ENCODE results near the gene WFS1.
A peak's percentile ranks its signal among the peaks of the same experiment; 100 is the strongest.

- TF ChIP-seq CTCF (IDR thresholded peaks at IDR 0.05) = no peak
- no peak for TF ChIP-seq POLR2A (IDR thresholded peaks at IDR 0.05)
- TF ChIP-seq POLR2AphosphoS5 (IDR thresholded peaks at IDR 0.05; ENCODE audit: insufficient read depth in 1 of 2, low read depth in 1 of 2) = peak; percentile 32 to 80
These were observed 55.5 kb downstream of the WFS1 start for GRCh38 chr4:6324999-6325787.
